Mesendoderm (in vitro differentiated cells): ENCODE results near the gene MND1. TPM values are rescaled to one million over a fixed set of nuclear protein-coding genes. Genes with fewer than 3 reads are reported as not detected.
"Not testable (repeated sequence)": the region's sequence is repeated elsewhere in the genome, so short reads cannot be mapped to it uniquely, and the experiment has no call there.

ENCODE experiments used
- DNase-seq: peaks from one replicate; pipeline ENCODE4 v3.0.0; 2013
- H2AK5ac ChIP-seq: 2 replicates; pipeline ENCODE4 v1.6.1; 2013; ENCODE audit warnings: low read length, inconsistent platforms
- H2BK120ac ChIP-seq: 2 replicates; pipeline ENCODE4 v1.6.1; 2013; ENCODE audit warnings: low read depth, mild to moderate bottlenecking, low read length, moderate library complexity, mixed read lengths
- H2BK15ac ChIP-seq: replicated peaks from 2 replicates; pipeline ENCODE4 v1.6.1; 2013; ENCODE audit warnings: low read depth, mild to moderate bottlenecking, moderate library complexity
- H2BK5ac ChIP-seq: 2 replicates; pipeline ENCODE4 v1.6.1; 2013; ENCODE audit warnings: low read length, inconsistent platforms
- H3K18ac ChIP-seq: 2 replicates; pipeline ENCODE4 v1.6.1; 2013; ENCODE audit warnings: mild to moderate bottlenecking, low read length, mixed read lengths
- H3K23ac ChIP-seq: one replicate; pipeline ENCODE4 v1.6.1; 2013; ENCODE audit warnings: low read length
- H3K27ac ChIP-seq: 2 replicates; pipeline ENCODE4 v1.5.1; 2013; ENCODE audit warnings: low read depth, mild to moderate bottlenecking, inconsistent platforms, low read length, moderate library complexity
- H3K27me3 ChIP-seq: 2 replicates; pipeline ENCODE4 v1.6.1; 2013; ENCODE audit warnings: low read length, control low read depth, mild to moderate bottlenecking, inconsistent platforms; ENCODE audit not compliant: insufficient read depth, poor library complexity
- H3K36me3 ChIP-seq: 2 replicates; pipeline ENCODE4 v1.6.1; 2013; ENCODE audit warnings: low read length, inconsistent platforms; ENCODE audit not compliant: control insufficient read depth, insufficient read depth
- H3K4ac ChIP-seq: one replicate; pipeline ENCODE4 v1.6.1; 2013; ENCODE audit warnings: low read depth, mild to moderate bottlenecking, low read length, moderate library complexity
- H3K4me1 ChIP-seq: 2 replicates; pipeline ENCODE4 v1.6.1; 2013; ENCODE audit warnings: low read depth, low read length, inconsistent platforms; ENCODE audit not compliant: control insufficient read depth
- H3K4me2 ChIP-seq: 2 replicates; pipeline ENCODE4 v1.6.1; 2013; ENCODE audit warnings: low read length
- H3K4me3 ChIP-seq: 2 replicates; pipeline ENCODE4 v1.5.1; 2013; ENCODE audit warnings: mild to moderate bottlenecking, low read length
- H3K56ac ChIP-seq: one replicate; pipeline ENCODE4 v1.6.1; 2013; ENCODE audit warnings: low read length
- H3K79me1 ChIP-seq: 2 replicates; pipeline ENCODE4 v1.6.1; 2013; ENCODE audit warnings: low read length, inconsistent platforms
- H3K79me2 ChIP-seq: 2 replicates; pipeline ENCODE4 v1.6.1; 2013; ENCODE audit warnings: mild to moderate bottlenecking, low read length; ENCODE audit not compliant: control insufficient read depth, insufficient read depth
- H3K9ac ChIP-seq: 2 replicates; pipeline ENCODE4 v1.6.1; 2013; ENCODE audit warnings: low read length, inconsistent platforms
- H4K5ac ChIP-seq: one replicate; pipeline ENCODE4 v1.6.1; 2013; ENCODE audit warnings: low read length
- H4K8ac ChIP-seq: one replicate; pipeline ENCODE4 v1.6.1; 2013; ENCODE audit warnings: low read depth, mild to moderate bottlenecking, control low read depth, low read length, moderate library complexity
- WGBS: extraction: QIAGEN DNeasy Blood & Tissue Kit; methylation state at CpG from one replicate; pipeline ENCODE4 v1.1.7; 2013; ENCODE audit warnings: low lambda C conversion rate, missing lambda C conversion rate; ENCODE audit not compliant: insufficient coverage; ENCODE audit errors: extremely low coverage; 5-methylcytosine and 5-hydroxymethylcytosine counted together
- small RNA-seq: library from polyadenylated mRNA; stranded (forward); fragments of <200 nt; extraction: miRNeasy Mini kit (QIAGEN cat#:217004); gene quantifications from one replicate; pipeline ENCODE3, GENCODE V24; 2013; ENCODE audit not compliant: insufficient read depth

Gene MND1

DNA sequence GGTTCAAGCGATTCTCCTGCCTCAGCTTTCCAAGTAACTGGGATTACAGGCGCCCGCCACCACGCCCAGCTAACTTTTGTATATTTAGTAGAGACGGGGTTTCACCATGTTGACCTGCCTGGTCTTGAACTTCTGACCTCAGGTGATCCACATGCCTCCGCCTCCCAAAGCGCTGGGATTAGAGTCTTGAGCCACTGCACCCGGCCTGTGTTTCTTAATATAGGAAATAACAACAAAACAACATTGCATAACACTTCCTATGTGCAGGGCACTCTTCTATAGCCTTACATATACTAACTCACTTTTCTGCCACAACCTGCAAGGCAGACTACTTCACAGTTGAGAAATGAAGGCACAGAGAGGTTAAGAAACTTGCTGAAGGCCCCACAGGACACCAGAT, 108.9 kb downstream of the MND1 start:
- Histone ChIP-seq H3K18ac (no peak overlapping the region), H3K36me3 (no peaks in the 10 kb centered on the region), H3K23ac (no peak overlapping the region), H3K79me1 (no peaks in the 10 kb centered on the region), H2BK15ac (no peak overlapping the region), H3K56ac (no peak overlapping the region), H2BK120ac (no peak overlapping the region), H3K27ac (no peak overlapping the region), H3K4me3 (no peak overlapping the region), H4K5ac (no peak overlapping the region), H2AK5ac (no peak overlapping the region), H3K27me3 (no peaks in the 10 kb centered on the region), H2BK5ac (no peak overlapping the region), H3K9ac (no peak overlapping the region), H3K4me2 (no peak overlapping the region), H4K8ac (no peak overlapping the region), H3K79me2 (no peaks in the 10 kb centered on the region), H3K4ac (no peak overlapping the region), H3K4me1 (peaks cover 2% of the 10 kb centered on the region)
- no peak for DNase-seq
- WGBS: no CpG with 5 or more reads among the region's 8 CpGs

DNA sequence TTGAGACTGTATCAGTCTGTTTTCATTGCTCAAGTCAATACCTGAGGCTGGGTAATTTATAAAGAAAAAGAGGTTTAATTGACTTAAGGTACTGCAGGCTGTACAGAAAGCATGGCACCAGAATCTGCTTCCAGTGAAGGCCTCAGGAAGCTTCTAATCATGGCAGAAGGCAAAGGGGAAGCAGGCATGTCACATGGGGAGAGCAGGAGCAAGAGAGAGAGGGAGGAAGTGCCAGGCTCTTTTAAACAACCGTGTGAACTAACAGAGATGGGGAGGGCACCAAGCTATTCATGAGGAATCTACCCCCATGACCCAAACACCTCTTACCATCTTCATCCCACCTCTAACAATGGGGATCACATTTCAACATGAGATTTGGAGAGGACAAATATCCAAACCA, 114.5 kb downstream of the MND1 start:
- DNase-seq: no peak
- H2BK120ac ChIP-seq: no peak overlapping the region
- no peak overlapping the region for H3K56ac ChIP-seq
- no peaks in the 10 kb centered on the region for H3K79me1 ChIP-seq
- no peak overlapping the region for H4K5ac ChIP-seq
- no peak overlapping the region for H2BK5ac ChIP-seq
- H3K27ac ChIP-seq: no peak overlapping the region
- WGBS: no CpG with 5 or more reads among the region's 1 CpG
- H2BK15ac ChIP-seq: no peak overlapping the region
- H3K27me3 ChIP-seq: no peaks in the 10 kb centered on the region
- no peaks in the 10 kb centered on the region for H3K79me2 ChIP-seq
- no peak overlapping the region for H3K9ac ChIP-seq
- no peak overlapping the region for H3K4me2 ChIP-seq
- H2AK5ac ChIP-seq: no peak overlapping the region
- no peak overlapping the region for H3K23ac ChIP-seq
- no peak overlapping the region for H3K4ac ChIP-seq
- H3K4me1 ChIP-seq: no peaks in the 10 kb centered on the region
- H3K4me3 ChIP-seq: no peak overlapping the region
- H3K18ac ChIP-seq: no peak overlapping the region
- H4K8ac ChIP-seq: no peak overlapping the region
- no peaks in the 10 kb centered on the region for H3K36me3 ChIP-seq

DNA sequence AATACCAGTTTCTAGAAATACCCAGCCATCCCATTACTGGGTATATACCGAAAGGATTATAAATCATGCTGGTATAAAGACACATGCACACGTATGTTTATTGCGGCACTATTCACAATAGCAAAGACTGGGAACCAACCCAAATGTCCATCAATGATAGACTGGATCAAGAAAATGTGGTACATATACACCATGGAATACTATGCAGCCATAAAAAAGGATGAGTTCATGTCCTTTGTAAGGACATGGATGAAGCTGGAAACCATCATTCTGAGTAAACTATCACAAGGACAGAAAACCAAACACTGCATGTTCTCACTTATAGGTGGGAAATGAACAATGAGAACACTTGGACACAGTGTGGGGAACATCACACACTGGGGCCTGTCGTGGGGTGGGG, 117.1 kb downstream of the MND1 start:
- not testable (repeated sequence) for H3K4me1 ChIP-seq, H3K23ac ChIP-seq, H3K4me2 ChIP-seq, H3K27ac ChIP-seq, H3K4ac ChIP-seq, H3K56ac ChIP-seq, DNase-seq, H2BK5ac ChIP-seq, H3K4me3 ChIP-seq, H4K5ac ChIP-seq, H4K8ac ChIP-seq, H3K9ac ChIP-seq, H3K27me3 ChIP-seq, H2AK5ac ChIP-seq, H3K79me2 ChIP-seq, H2BK120ac ChIP-seq, H3K36me3 ChIP-seq, H2BK15ac ChIP-seq, H3K79me1 ChIP-seq, H3K18ac ChIP-seq
- no CpG with 5 or more reads among the region's 4 CpGs for WGBS

DNA sequence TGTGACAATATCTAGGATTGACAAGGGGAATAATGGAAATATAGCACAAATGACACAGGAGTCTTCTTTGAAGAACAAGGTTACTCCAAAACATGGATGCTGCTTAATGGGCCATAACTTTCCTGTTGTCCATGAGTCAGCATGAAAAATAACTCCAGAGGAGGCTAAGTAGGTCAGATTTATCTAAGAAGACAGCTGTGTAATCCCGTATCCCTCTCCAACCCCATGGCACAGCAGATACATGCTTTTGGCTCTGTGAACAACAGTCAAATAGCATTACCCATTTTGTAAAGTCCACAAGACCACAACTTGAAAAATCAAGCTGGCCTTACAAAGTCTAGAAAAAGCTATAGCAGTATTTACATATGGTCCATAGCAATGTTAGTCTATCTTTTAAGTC, 119.6 kb downstream of the MND1 start:
- no peak overlapping the region for H2BK120ac ChIP-seq
- no peaks in the 10 kb centered on the region for H3K27me3 ChIP-seq
- no peak overlapping the region for H3K4me3 ChIP-seq
- no peak overlapping the region for H3K56ac ChIP-seq
- H3K79me1 ChIP-seq: peaks cover 3% of the 10 kb centered on the region
- no peak overlapping the region for H2BK5ac ChIP-seq
- peaks cover 7% of the 10 kb centered on the region for H3K79me2 ChIP-seq
- WGBS: no CpG with 5 or more reads among the region's 1 CpG
- no peak overlapping the region for H3K23ac ChIP-seq
- H2AK5ac ChIP-seq: no peak overlapping the region
- no peak overlapping the region for H3K27ac ChIP-seq
- H3K4ac ChIP-seq: no peak overlapping the region
- no peak overlapping the region for H3K4me2 ChIP-seq
- H3K18ac ChIP-seq: no peak overlapping the region
- no peak overlapping the region for H4K5ac ChIP-seq
- H3K9ac ChIP-seq: no peak overlapping the region
- no peak overlapping the region for H4K8ac ChIP-seq
- no peaks in the 10 kb centered on the region for H3K36me3 ChIP-seq
- H2BK15ac ChIP-seq: no peak overlapping the region
- H3K4me1 ChIP-seq: peaks cover 4% of the 10 kb centered on the region
- no peak for DNase-seq

Small RNAs within 50 kb of the gene (small RNA-seq; reads per million reads assigned to genes)
- not detected for gene RN7SL419P
